NCI-H82 (cell line): ENCODE data around the gene TUBGCP2.
A peak's percentile ranks its signal among the peaks of the same experiment; 100 is the strongest.
"Not testable (repeated sequence)": the region's sequence is repeated elsewhere in the genome, so short reads cannot be mapped to it uniquely, and the experiment has no call there.

Experiments used
- DNase-seq: peaks from one replicate; lab custom pipeline; 2025; lab: John Stamatoyannopoulos, UW

Gene TUBGCP2

GRCh38 chr10:133265052-133265451, 43.6 kb downstream of the TUBGCP2 start:
- DNase-seq, result not testable (repeated sequence)

- no peak for DNase-seq
These were observed 44.2 kb downstream of the TUBGCP2 start for GRCh38 chr10:133264461-133264860.

- DNase-seq, result no peak
These were observed 45.0 kb downstream of the TUBGCP2 start for GRCh38 chr10:133263674-133264073.

GRCh38 chr10:133262696-133263095, 46.0 kb downstream of the TUBGCP2 start:
- peak; percentile 11 for DNase-seq

- DNase-seq, result peak; percentile 78
These were observed 46.8 kb downstream of the TUBGCP2 start for GRCh38 chr10:133261726-133262325.

- peak; percentile 66 for DNase-seq
These were observed 47.6 kb downstream of the TUBGCP2 start for GRCh38 chr10:133260895-133261725.

GRCh38 chr10:133259602-133259989, 49.1 kb downstream of the TUBGCP2 start:
- no peak for DNase-seq

GRCh38 chr10:133258818-133259601, 49.7 kb downstream of the TUBGCP2 start:
- DNase-seq, result no peak

GRCh38 chr10:133258066-133258817, 50.4 kb downstream of the TUBGCP2 start:
- DNase-seq, result no peak

GRCh38 chr10:133257489-133258065, 51.1 kb downstream of the TUBGCP2 start:
- peak; percentile 51 for DNase-seq

GRCh38 chr10:133255323-133255722, 53.3 kb downstream of the TUBGCP2 start:
- no peak for DNase-seq

- DNase-seq, result no peak
These were observed 54.1 kb downstream of the TUBGCP2 start for GRCh38 chr10:133254421-133255120.

GRCh38 chr10:133253361-133253955, 55.2 kb downstream of the TUBGCP2 start:
- DNase-seq, result no peak

- DNase-seq, result no peak
These were observed 56.5 kb downstream of the TUBGCP2 start for GRCh38 chr10:133252223-133252552.

GRCh38 chr10:133251388-133252222, 57.1 kb downstream of the TUBGCP2 start:
- DNase-seq, result no peak

- DNase-seq, result no peak
These were observed 58.5 kb downstream of the TUBGCP2 start for GRCh38 chr10:133249975-133250754.

GRCh38 chr10:133249094-133249780, 59.4 kb downstream of the TUBGCP2 start:
- DNase-seq, result no peak

GRCh38 chr10:133248334-133248715, 60.3 kb downstream of the TUBGCP2 start:
- no peak for DNase-seq
